AG09319 (cell line): ENCODE results near the gene TMEM132C.

Source experiments
- DNase-seq: peaks from one replicate; pipeline ENCODE4 v3.0.0-alpha.2; 2010; ENCODE audit warnings: low read depth; ENCODE audit errors: extremely low read depth
- CTCF ChIP-seq: IDR thresholded peaks from 2 replicates; pipeline ENCODE4 v1.5.1; 2011; ENCODE audit warnings: low read depth, mild to moderate bottlenecking, inconsistent platforms, low read length, moderate library complexity

TMEM132C gene

GRCh38 chr12:128734371-128734770 is 467.4 kb downstream of the TMEM132C start:
- DNase-seq: no peak
- TF ChIP-seq CTCF: no peak

- no peak for TF ChIP-seq CTCF
- DNase-seq: no peak
Measured at GRCh38 chr12:128737292-128737966, 470.5 kb downstream of the TMEM132C start.

- TF ChIP-seq CTCF: no peak
- no peak for DNase-seq
Measured at GRCh38 chr12:128743916-128744315, 476.9 kb downstream of the TMEM132C start.

GRCh38 chr12:128745772-128746689 is 479.1 kb downstream of the TMEM132C start:
- no peak for TF ChIP-seq CTCF
- no peak for DNase-seq

- no peak for TF ChIP-seq CTCF
- no peak for DNase-seq
Measured at GRCh38 chr12:128747441-128747840, 480.5 kb downstream of the TMEM132C start.

- DNase-seq: no peak
- no peak for TF ChIP-seq CTCF
Measured at GRCh38 chr12:128752386-128752785, 485.4 kb downstream of the TMEM132C start.

- DNase-seq: no peak
- no peak for TF ChIP-seq CTCF
Measured at GRCh38 chr12:128753438-128753837, 486.5 kb downstream of the TMEM132C start.
